Occipital lobe (tissue), 2 donors: ENCODE measurements around the gene COBL. TPM values are rescaled to one million over a fixed set of nuclear protein-coding genes. Genes with fewer than 3 reads are reported as not detected.

Experiments
- DNase-seq: peaks from one replicate; lab custom pipeline; 2025; lab: John Stamatoyannopoulos, UW
- total RNA-seq: library from RNA; depleted of rRNA; stranded (reverse); fragments of >200 nt; gene quantifications from one replicate; pipeline ENCODE4 v1.2.3, GENCODE V29; 2014

The COBL gene
- total RNA-seq, 1 donor from 2014 or later: 6.4 TPM

- DNase-seq: no peak
These were observed 168.4 kb downstream of the COBL start for GRCh38 chr7:51148216-51148615.

DNA sequence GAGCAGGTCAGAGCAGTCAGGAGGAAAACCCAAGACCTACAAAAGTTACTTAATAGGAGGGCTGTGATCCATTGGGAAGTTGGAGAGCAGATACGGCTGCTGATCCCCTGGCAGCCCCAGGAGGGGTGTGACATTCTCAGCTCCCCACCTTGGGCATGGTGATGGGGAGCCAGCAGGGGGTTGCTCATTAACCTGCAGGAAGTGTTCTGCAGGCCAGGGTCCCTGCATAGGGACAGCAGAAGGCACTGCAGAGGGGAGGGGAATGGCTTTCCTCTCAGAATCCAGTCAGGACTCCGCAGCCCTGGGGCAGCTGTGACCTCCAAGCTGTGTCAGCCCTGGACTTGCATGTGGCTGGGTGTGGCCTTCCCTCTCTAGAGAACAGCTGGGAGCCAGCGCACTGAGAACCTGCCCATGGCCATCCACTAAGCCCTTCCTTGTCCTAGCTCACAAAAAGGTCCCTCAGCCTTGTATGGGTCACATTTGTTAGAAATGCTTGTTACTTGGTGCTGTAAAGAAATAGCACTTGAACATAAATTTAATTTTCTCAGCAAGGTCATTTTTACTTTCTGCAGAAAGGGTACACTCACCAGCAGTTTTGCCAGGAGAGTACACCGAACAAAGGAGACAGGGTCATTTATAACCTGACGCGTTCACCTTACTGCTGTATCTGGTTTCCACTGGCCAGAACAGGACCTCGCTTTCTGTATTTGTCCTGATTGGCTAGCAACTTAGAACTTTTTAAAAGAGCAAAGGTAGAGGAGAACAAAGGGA, 169.6 kb downstream of the COBL start:
- no peak for DNase-seq

DNA sequence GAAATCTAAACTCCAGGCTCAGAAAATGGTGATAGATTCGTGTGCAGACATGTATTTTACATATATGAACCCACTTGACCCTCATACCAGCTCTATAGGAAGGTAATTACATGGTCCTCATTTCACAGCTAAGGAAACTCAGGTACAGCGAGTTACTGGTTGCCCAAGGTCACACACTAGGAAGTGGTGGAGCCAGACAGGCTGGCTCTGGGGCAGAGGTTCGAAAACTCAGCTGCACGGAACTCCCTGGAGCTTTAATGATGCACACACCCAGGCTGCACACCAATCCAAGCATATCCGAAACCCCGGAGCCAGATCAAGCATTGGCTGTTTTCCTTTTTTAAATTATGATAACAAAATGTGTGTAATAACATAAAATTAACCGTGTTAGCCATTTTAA, 172.4 kb downstream of the COBL start:
- no peak for DNase-seq

DNA sequence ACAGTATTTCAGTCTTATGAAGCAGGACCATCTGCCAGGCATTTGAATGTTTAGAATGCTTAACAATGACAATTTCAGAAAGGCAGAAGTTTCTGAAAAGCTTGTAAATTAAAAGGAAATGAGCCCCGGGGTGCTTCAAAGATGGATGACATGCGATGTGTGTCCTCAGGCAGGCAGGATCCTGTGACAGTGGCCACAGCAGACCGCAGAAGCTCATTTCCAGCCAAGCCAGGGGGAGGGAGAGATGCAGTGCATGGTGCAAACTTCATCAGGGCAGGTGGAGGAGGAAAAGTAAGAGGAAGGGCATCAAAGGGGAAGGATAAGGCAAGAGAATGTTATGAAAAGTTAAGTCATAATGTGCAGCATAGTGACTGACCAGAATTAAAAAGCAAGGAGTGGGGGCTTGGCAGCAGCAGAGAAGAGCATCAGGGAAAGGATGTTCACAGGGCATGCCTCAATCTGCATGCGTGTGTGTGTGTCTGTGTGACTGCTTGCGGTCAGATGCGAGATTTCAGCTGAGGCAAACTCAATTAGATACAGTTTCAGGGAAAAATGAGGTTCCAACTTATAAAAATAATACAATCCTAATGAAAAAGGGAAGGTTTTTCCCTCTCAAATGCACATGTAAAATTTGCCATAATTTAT, 173.7 kb downstream of the COBL start:
- no peak for DNase-seq

DNA sequence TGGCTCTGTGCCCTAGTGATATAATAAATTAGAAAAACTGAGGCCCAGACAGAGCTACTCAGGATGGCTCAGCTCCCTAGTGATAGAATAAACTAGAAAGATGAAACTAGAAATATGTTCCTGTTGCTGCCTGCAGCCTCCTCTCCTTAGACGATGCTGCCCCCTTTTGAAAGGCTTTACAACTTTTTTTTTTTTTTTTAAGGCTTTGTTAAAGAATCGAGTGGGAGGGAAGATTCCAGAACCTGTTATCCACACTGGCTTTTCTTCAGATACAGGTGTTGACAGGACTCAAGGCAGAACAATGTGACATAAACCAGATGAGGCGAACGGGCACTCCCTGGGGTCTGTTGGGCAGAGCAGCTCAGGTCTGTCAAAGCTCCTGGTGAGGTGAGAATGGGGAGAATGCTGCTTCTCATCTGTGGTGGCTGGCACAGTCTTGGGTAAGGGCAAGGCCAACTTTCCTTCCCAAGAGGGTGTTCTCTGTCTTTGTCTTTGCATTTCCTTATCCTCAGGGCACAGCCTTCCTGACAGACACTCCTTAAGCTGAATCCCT, 175.1 kb downstream of the COBL start:
- no peak for DNase-seq

GRCh38 chr7:51140199-51141164, 176.1 kb downstream of the COBL start:
- DNase-seq: no peak

DNA sequence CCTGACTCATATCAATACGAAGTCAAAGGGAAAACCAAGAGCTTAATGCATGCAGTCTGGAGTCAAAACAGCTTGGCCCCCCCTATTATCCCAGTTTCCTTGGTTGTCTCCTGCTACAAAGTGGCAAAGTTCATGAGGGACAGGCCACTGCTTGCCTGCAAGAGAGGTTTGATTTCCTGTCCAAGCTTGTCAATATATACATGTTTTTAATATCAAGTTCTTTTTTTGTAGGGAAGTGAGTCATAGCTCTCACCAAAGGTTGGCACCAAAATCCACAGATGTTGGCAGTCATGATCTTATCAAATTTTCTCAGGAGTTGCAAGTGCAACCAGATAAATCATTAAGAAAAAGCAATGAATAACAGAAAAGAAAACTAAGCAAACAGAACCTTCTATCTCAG, 176.8 kb downstream of the COBL start:
- DNase-seq: no peak

- no peak for DNase-seq
These were observed 178.2 kb downstream of the COBL start for GRCh38 chr7:51138123-51139085.

DNA sequence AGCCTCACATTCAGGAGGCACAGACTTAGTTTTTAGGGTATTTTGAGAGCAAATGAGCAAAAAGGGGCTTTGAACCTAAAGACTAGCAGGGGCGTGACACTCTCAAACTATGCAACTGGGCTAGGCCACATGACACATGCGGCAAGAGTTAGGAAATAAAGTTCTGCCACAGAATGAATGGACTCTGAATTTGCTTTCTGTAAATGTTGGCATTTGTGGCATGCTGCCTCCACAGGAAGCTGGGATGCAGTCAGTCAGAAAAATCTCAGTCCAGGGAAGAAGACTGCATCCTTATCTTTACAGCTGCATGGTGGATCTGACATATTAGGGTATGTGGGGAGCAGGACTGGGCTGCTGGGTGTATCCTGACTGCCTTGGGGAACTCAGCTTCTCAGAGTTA, 181.0 kb downstream of the COBL start:
- DNase-seq: no peak

GRCh38 chr7:51134013-51134441, 182.6 kb downstream of the COBL start:
- DNase-seq: no peak

DNA sequence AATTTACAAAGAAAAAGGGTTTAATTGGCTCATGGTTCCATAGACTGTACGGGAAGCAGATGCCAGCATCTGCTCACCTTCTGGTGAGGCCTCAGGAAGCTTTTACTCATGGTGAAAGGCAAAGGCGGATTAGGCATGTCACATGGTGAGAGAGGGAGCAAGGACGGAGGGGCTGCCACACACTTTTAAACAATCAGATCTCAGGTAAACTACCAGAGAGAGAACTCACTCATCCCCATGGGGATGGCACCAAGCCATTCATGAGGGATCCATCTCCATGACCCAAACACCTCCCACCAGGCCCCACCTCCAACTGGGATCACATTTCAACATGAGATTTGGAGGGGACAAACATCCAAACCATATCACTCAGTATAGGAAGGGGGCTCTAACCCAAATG, 183.9 kb downstream of the COBL start:
- no peak for DNase-seq

DNA sequence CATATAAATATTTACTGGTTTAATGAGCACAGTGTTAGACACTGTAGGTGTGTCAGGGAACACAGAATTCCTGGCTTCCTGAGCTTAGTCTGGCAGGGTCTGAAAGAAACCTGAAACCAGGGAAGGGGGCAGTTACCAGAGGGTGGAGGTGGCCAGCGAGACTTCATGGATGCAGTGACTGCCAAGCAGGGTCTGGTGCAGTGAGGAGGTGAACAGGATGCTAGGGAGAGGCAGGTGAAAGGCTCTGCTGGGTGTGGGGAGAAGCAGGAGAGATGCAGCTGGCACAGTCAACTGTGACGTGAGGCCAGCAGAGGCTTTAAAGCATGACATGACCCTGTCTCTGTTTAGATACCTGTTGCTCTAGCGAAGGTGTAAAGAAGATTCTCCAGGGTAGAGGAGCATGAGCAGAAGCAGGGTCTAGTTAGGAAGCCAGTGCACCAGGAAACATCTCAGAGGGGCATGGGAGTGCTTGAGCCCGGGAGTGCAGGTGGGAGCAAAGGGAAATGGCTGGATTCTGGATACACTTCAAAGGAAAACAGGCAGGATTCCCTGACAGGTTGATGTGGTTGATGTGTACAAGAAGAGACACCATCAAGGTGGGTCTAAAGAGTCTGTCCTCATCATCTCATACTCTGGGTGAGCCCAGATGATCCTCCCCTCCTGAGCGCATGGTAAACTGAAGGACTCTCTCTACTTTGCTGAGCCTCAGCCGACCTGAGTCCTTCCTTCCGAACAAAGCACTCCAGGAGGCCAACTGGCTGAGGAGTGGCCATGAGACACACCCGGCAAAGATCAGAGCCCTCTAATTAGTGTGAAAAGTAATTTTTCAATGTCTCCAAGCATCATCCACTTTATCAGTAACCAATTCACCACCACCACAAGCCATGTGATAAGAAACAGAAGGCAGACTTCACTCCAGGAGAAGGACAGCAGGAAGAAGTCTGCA, 186.8 kb downstream of the COBL start:
- no peak for DNase-seq

DNA sequence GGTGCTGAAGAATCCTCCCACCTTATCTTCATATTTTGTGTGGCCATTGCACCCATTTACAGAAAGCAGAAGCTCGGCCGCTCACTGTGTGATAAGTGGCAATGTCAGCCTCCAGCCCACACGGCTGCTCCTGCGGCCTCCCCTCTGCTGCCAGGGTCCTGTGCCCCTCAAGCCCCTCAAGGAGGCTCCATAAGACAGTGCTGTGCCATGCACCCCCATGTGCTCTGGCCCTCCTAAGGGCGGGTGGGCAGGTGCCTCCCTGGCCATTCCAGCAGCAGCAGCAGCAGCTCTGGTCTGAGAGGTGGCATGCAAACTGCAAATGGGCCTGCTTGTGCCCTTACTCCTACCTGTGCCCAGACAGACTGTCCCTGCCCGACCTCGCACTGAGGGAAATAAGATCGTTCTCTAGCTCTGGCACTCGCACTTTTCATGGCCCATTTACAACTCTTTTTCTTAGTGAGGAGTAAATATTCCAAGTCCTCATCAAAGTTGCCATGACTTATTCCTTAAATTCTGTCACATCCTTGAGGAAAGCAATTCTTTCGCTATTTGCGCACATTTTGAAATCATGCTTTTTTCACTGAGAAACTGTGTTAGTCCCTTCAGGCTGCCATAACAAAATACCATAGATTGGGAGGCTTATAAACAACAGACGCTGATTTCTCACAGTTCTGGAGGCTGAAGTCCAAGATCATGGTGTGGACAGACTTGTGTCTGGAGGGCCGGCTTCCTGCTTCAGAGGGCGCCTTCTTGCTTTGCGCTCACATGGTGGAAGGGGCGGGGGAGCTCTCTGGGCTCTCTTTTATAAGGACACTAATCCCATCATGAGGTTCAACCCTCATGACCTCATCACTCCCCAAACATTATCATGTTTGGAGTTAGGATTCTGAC, 187.8 kb downstream of the COBL start:
- DNase-seq: no peak

- DNase-seq: no peak
These were observed 189.0 kb downstream of the COBL start for GRCh38 chr7:51127618-51127904.

- DNase-seq: no peak
These were observed 189.6 kb downstream of the COBL start for GRCh38 chr7:51126813-51127617.

DNA sequence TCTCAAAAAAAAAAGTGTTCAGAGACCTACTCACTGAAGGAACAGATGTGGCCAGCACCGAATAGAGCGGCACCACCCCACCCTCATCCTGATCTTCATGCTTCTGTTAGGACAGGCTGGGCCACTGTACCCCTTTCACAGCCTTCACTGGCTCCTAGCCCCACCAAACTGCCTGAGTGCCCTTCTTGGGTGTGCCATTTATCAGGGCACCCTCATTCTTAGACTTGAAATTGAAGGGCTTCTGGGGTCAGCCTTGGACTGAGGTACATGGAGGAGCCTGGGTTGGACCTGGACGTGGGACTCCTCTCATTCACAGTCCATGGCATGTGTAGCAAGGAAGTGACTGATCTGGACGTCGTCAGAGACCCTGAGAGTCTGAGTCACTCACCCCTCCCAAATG, 190.3 kb downstream of the COBL start:
- no peak for DNase-seq

- DNase-seq: no peak
These were observed 192.3 kb downstream of the COBL start for GRCh38 chr7:51124321-51124720.
